Adrenal gland (tissue), 5 donors: ENCODE data around the gene OR6B2.

Experiments used
- CTCF ChIP-seq, 6 experiments: fragments of 450-650 bp in 4 of 6; fragments of 200-600 bp in 2 of 6; sonication (generic) in 1 of 6; IDR thresholded peaks; 1 replicate in 5 of 6; 2 replicates in 1 of 6; pipeline versions ENCODE4 v1.5.1 to v1.8.0; 2016 to 2021; ENCODE audit warnings: antibody characterized with exemption in 6 of 6, mild to moderate bottlenecking in 2 of 6, moderate library complexity in 1 of 6
- POLR2A ChIP-seq, 2 donors: fragments of 450-650 bp; IDR thresholded peaks; one replicate each; pipeline ENCODE4 v1.6.1; 2017; ENCODE audit warnings: antibody characterized with exemption in 2 of 2, mild to moderate bottlenecking in 2 of 2, moderate library complexity in 1 of 2
- donor health status: DM: no; HTN: no; CAD: no.

DNA sequence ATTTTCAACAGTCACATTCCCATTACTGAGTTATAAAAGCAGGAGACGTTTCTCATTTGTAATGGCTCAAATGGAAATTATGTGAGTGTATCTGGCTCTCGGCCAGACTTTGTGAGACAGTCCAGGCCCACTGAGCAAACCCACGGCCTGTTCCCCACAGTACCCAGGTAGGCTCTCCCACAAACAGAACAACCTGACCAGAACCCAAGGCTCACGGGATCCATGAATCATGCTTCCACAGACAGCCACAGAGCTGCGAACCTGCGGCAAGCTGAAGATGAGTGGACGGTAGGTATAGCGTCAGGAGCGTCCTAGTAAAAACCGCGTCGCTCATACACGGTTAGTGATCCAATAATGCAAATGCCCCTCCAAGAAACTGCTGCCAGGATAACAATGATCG, 39.3 kb downstream of the OR6B2 start:
- TF ChIP-seq POLR2A (IDR thresholded peaks at IDR 0.05) (no peak), CTCF (IDR thresholded peaks at IDR 0.05) (no peak)
